IMR-90 (cell line): ENCODE results near the gene FGF5. TPM values are rescaled to one million over a fixed set of nuclear protein-coding genes. Genes with fewer than 3 reads are reported as not detected.

Experiments
- ATAC-seq: fragments of 200-7000 bp; cut with Tn5 transposase; 2 replicates; pipeline ENCODE4 v1.9.1; 2020; ENCODE audit warnings: low read depth, mild to moderate bottlenecking, moderate library complexity
- BruUV-seq: library from RNA; stranded (reverse); fragments of 400-500 nt; replicated peaks from 2 replicates; lab custom pipeline; 2021; lab: Mats Ljungman, UMichigan
- CTCF ChIA-PET: fragments of 300-600 bp; formaldehyde crosslinking; extraction: SDS; loops from one replicate; lab custom pipeline; 2021; ENCODE audit warnings: antibody characterized with exemption; lab: Yijun Ruan, JAX
- POLR2A ChIA-PET: fragments of 300-600 bp; sonication (Branson Sonifier 250); formaldehyde crosslinking; loops from one replicate; lab custom pipeline; 2022; ENCODE audit warnings: antibody characterized with exemption; ENCODE audit not compliant: unreplicated experiment; lab: Charles Lee
- DNase-seq: peaks from one replicate; pipeline ENCODE4 v3.0.0; 2013
- H2AFZ ChIP-seq: replicated peaks from 2 replicates; pipeline ENCODE3; 2013; ENCODE audit warnings: low read length, mild to moderate bottlenecking; ENCODE audit not compliant: poor library complexity
- H2AK5ac ChIP-seq: 2 replicates; pipeline ENCODE4 v1.6.1; 2013; ENCODE audit warnings: low read depth, low read length, inconsistent platforms
- H2AK9ac ChIP-seq: replicated peaks from 2 replicates; pipeline ENCODE3; 2013; ENCODE audit warnings: mild to moderate bottlenecking, low read depth, low read length, moderate library complexity; ENCODE audit not compliant: poor library complexity
- H2BK120ac ChIP-seq: 2 replicates; pipeline ENCODE4 v1.6.1; 2013; ENCODE audit warnings: low read depth, low read length, inconsistent platforms
- H2BK15ac ChIP-seq: 3 replicates; pipeline ENCODE4 v1.6.1; 2013; ENCODE audit warnings: low read depth, low read length, inconsistent platforms
- H2BK20ac ChIP-seq: 2 replicates; pipeline ENCODE4 v1.6.1; 2013; ENCODE audit warnings: low read depth, mild to moderate bottlenecking, inconsistent platforms, low read length, moderate library complexity
- H2BK5ac ChIP-seq: 2 replicates; pipeline ENCODE4 v1.6.1; 2013; ENCODE audit warnings: mild to moderate bottlenecking, low read depth, low read length, inconsistent platforms; ENCODE audit not compliant: poor library complexity, severe bottlenecking
- H3K14ac ChIP-seq: replicated peaks from 2 replicates; pipeline ENCODE4 v1.6.1; 2013; ENCODE audit warnings: low read depth, low read length, inconsistent platforms
- H3K18ac ChIP-seq: 2 replicates; pipeline ENCODE4 v1.6.1; 2013; ENCODE audit warnings: low read depth, low read length, control low read depth
- H3K23ac ChIP-seq: 2 replicates; pipeline ENCODE4 v1.6.1; 2013; ENCODE audit warnings: low read depth, low read length, inconsistent platforms
- H3K27ac ChIP-seq: 2 replicates; pipeline ENCODE4 v1.5.1; 2013; ENCODE audit warnings: mild to moderate bottlenecking, control low read depth, low read length; ENCODE audit not compliant: insufficient read depth
- H3K27me3 ChIP-seq: 2 replicates; pipeline ENCODE4 v1.6.1; 2013; ENCODE audit warnings: low read length; ENCODE audit not compliant: control insufficient read depth, insufficient read depth
- H3K36me3 ChIP-seq: 2 replicates; pipeline ENCODE4 v1.6.1; 2013; ENCODE audit warnings: low read length, mixed read lengths; ENCODE audit not compliant: control insufficient read depth, insufficient read depth
- H3K4ac ChIP-seq: 2 replicates; pipeline ENCODE4 v1.6.1; 2013; ENCODE audit warnings: low read depth, low read length, inconsistent platforms
- H3K4me1 ChIP-seq: 2 replicates; pipeline ENCODE4 v1.6.1; 2013; ENCODE audit warnings: low read length, mixed read lengths; ENCODE audit not compliant: control insufficient read depth, insufficient read depth
- H3K4me2 ChIP-seq: 2 replicates; pipeline ENCODE4 v1.6.1; 2013; ENCODE audit warnings: low read depth, mild to moderate bottlenecking, control low read depth, low read length, moderate library complexity
- H3K4me3 ChIP-seq: 2 replicates; pipeline ENCODE4 v1.5.1; 2013; ENCODE audit warnings: low read depth, mild to moderate bottlenecking, control low read depth, low read length, moderate library complexity; ENCODE audit not compliant: insufficient read depth
- H3K56ac ChIP-seq: 2 replicates; pipeline ENCODE4 v1.6.1; 2013; ENCODE audit warnings: low read length, inconsistent platforms; ENCODE audit not compliant: insufficient read depth; ENCODE audit errors: extremely low read depth
- H3K79me1 ChIP-seq, 2 experiments: 2 replicates each; pipeline ENCODE4 v1.6.1; 2013; ENCODE audit warnings: low read length in 2 of 2, inconsistent platforms in 1 of 2, low read depth in 1 of 2
- H3K9ac ChIP-seq: 2 replicates; pipeline ENCODE4 v1.6.1; 2013; ENCODE audit warnings: low read depth, low read length, control low read depth
- H3K9me1 ChIP-seq: 2 replicates; pipeline ENCODE4 v1.6.1; 2013; ENCODE audit warnings: low read length, inconsistent platforms; ENCODE audit not compliant: insufficient read depth
- H3K9me3 ChIP-seq: 2 replicates; pipeline ENCODE4 v1.6.1; 2013; ENCODE audit warnings: low read length; ENCODE audit not compliant: control insufficient read depth, insufficient read depth
- H4K20me1 ChIP-seq: 2 replicates; pipeline ENCODE4 v1.6.1; 2013; ENCODE audit warnings: low read length, inconsistent platforms; ENCODE audit not compliant: insufficient read depth
- H4K5ac ChIP-seq: 2 replicates; pipeline ENCODE4 v1.6.1; 2013; ENCODE audit warnings: mild to moderate bottlenecking, low read depth, low read length, control low read depth
- H4K8ac ChIP-seq, 2 experiments: 2 replicates each; pipeline ENCODE4 v1.6.1; 2013; ENCODE audit warnings: low read depth in 2 of 2, low read length in 2 of 2, control low read depth in 1 of 2, inconsistent platforms in 1 of 2
- H4K91ac ChIP-seq: 2 replicates; pipeline ENCODE4 v1.6.1; 2013; ENCODE audit warnings: low read depth, low read length, inconsistent platforms; ENCODE audit not compliant: insufficient read depth
- BHLHE40 ChIP-seq: fragments of 150-350 bp; IDR thresholded peaks from 2 replicates; pipeline ENCODE4 v1.6.1; 2016; ENCODE audit warnings: mild to moderate bottlenecking, low read depth, low read length
- CEBPB ChIP-seq: IDR thresholded peaks from 2 replicates; pipeline ENCODE4 v1.6.1; 2012; ENCODE audit warnings: low read depth, low read length, improper control_type of control experiment
- CHD1 ChIP-seq: IDR thresholded peaks from 2 replicates; pipeline ENCODE4 v1.6.1; 2012; ENCODE audit warnings: low read depth, low read length, improper control_type of control experiment
- FOS ChIP-seq: fragments of 150-350 bp; IDR thresholded peaks from 2 replicates; pipeline ENCODE4 v1.6.1; 2016; ENCODE audit warnings: low read depth, low read length
- MAFK ChIP-seq: IDR thresholded peaks from 2 replicates; pipeline ENCODE4 v1.6.1; 2012; ENCODE audit warnings: low read depth, low read length, improper control_type of control experiment
- MAZ ChIP-seq: IDR thresholded peaks from 2 replicates; pipeline ENCODE4 v1.6.1; 2012; ENCODE audit warnings: low read depth, mild to moderate bottlenecking, low read length, improper control_type of control experiment, moderate library complexity, borderline replicate concordance
- MXI1 ChIP-seq: IDR thresholded peaks from 2 replicates; pipeline ENCODE4 v1.6.1; 2012; ENCODE audit warnings: low read depth, mild to moderate bottlenecking, low read length, moderate library complexity, borderline replicate concordance
- NFE2L2 ChIP-seq: fragments of 150-350 bp; IDR thresholded peaks from 2 replicates; pipeline ENCODE4 v1.6.1; 2016; ENCODE audit warnings: low read depth, mild to moderate bottlenecking, low read length
- POLR2A ChIP-seq: IDR thresholded peaks from 2 replicates; pipeline ENCODE4 v1.6.1; 2012; ENCODE audit warnings: mild to moderate bottlenecking, low read depth, low read length
- RAD21 ChIP-seq: IDR thresholded peaks from 2 replicates; pipeline ENCODE4 v1.6.1; 2012; ENCODE audit warnings: low read length, improper control_type of control experiment
- RCOR1 ChIP-seq: IDR thresholded peaks from 2 replicates; pipeline ENCODE4 v1.6.1; 2012; ENCODE audit warnings: mild to moderate bottlenecking, low read length, improper control_type of control experiment; ENCODE audit not compliant: insufficient replicate concordance
- RFX5 ChIP-seq: IDR thresholded peaks from 2 replicates; pipeline ENCODE4 v1.8.0; 2012; ENCODE audit warnings: low read depth, mild to moderate bottlenecking, low read length, moderate library complexity
- SMC3 ChIP-seq: fragments of 150-350 bp; IDR thresholded peaks from 2 replicates; pipeline ENCODE4 v1.6.1; 2016; ENCODE audit warnings: low read depth, mild to moderate bottlenecking, antibody characterized with exemption, low read length, moderate library complexity
- WGBS, 2 experiments: methylation state at CpG; one replicate each; pipeline versions ENCODE4 v1.1.5 to v1.1.7; 2013; ENCODE audit warnings: missing lambda C conversion rate in 2 of 2; ENCODE audit not compliant: insufficient read length in 1 of 2; ENCODE audit errors: extremely low coverage in 2 of 2; 5-methylcytosine and 5-hydroxymethylcytosine counted together
- dilution Hi-C: fragments of 300-500 bp; cut with HindIII; formaldehyde crosslinking; loops from one replicate; pipeline ENCODE4 v1.14.3; 2018; ENCODE audit warnings: low sequenced_read_pairs; ENCODE audit not compliant: unreplicated experiment
- in situ Hi-C: fragments of 300-500 bp; cut with MboI; formaldehyde crosslinking; loops from 3 replicates; pipeline ENCODE4 v1.14.3; 2019; ENCODE audit warnings: low sequenced_read_pairs, inconsistent platforms, mixed read lengths
- intact Hi-C: fragments of 100-400 bp; cut with micrococcal nuclease; formaldehyde crosslinking; loops from 2 replicates; pipeline ENCODE4 v1.10.0; 2022
- polyA plus RNA-seq, 3 experiments: library from polyadenylated mRNA; depleted of rRNA; stranded (reverse); fragments of >200 nt; gene quantifications; 2 replicates each; pipeline ENCODE4 v1.2.3, GENCODE V29; 2012; ENCODE audit warnings: low replicate concordance in 1 of 3
- total RNA-seq: library from RNA; depleted of rRNA; stranded (reverse); fragments of >200 nt; gene quantifications from 2 replicates; pipeline ENCODE4 v1.2.3, GENCODE V29; 2012
- TF ChIP-seq, protein P1 (sequence below): fragments of 150-350 bp; IDR thresholded peaks from 2 replicates; pipeline ENCODE4 v1.6.1; 2017; ENCODE audit warnings: mild to moderate bottlenecking, antibody characterized with exemption, low read length, low read depth
- TF ChIP-seq, protein P2 (sequence below): conservative IDR thresholded peaks from 2 replicates; pipeline ENCODE4 v1.5.1; 2012; ENCODE audit warnings: mild to moderate bottlenecking, low read depth, low read length, improper control_type of control experiment
- TF ChIP-seq, protein P3 (sequence below): fragments of 150-350 bp; IDR thresholded peaks from 2 replicates; pipeline ENCODE4 v1.6.1; 2016; ENCODE audit warnings: low read depth, mild to moderate bottlenecking, low read length, moderate library complexity, borderline replicate concordance

The FGF5 gene
- total and polyA plus RNA-seq, 2 of the 4 experiments (the other 2 are of a cell fraction), result 18.6 to 42.1 TPM

DNA sequence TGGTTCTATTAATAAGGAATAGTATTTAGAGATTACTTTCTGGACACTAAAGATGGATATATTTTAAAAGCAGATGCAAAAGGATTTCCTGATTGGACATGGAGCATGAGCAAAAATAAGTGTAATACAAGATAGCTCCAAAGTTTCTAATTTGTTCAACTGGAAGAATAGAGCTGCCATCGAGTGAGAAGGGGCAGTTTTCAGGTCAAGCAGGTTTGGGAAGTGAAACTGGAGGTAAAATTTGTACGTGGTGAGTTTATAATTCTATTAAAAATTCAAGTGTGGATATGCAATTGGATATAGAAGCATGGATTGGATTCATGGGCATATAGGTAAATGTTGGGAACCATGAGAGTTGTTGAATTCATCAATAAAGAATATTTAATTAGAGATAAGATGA lies 37.3 kb upstream of the FGF5 start:
- dilution Hi-C loops (no loop called here), intact Hi-C loops (no loop called here), in situ Hi-C loops (loop anchor here (10.0 kb wide), 1 partner anchor 106 kb away; the partner anchor contains the start of gene CFAP299)
- H2AK9ac ChIP-seq, result no peak overlapping the region
- no peak overlapping the region for H3K18ac ChIP-seq
- no peak overlapping the region for H3K14ac ChIP-seq
- ATAC-seq (no peak), DNase-seq (no peak)
- H3K27ac ChIP-seq, result no peak overlapping the region
- H3K4ac ChIP-seq, result no peak overlapping the region
- H3K27me3 ChIP-seq, result no peaks in the 10 kb centered on the region
- no peak overlapping the region for H3K4me3 ChIP-seq
- 73% methylated on average over 2 of the region's 2 CpGs; no CpG with 5 or more reads in 1 of the 2 experiments for WGBS, 2 experiments
- H2AK5ac ChIP-seq, result no peak overlapping the region
- H2BK15ac ChIP-seq, result 0 out of 3 replicates have a peak overlapping the region, but pooled peaks have one; percentile 65
- H2BK120ac ChIP-seq, result no peak overlapping the region
- no peak for TF ChIP-seq POLR2A
- TF ChIP-seq MAZ, result no peak
- no peak for TF ChIP-seq MXI1
- no peak for TF ChIP-seq CEBPB
- TF ChIP-seq RFX5, result no peak
- TF ChIP-seq RCOR1, result no peak
- TF ChIP-seq, protein P1, sequence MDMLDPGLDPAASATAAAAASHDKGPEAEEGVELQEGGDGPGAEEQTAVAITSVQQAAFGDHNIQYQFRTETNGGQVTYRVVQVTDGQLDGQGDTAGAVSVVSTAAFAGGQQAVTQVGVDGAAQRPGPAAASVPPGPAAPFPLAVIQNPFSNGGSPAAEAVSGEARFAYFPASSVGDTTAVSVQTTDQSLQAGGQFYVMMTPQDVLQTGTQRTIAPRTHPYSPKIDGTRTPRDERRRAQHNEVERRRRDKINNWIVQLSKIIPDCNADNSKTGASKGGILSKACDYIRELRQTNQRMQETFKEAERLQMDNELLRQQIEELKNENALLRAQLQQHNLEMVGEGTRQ, result no peak
- TF ChIP-seq RAD21, result no peak
- TF ChIP-seq NFE2L2, result no peak
- no peak for TF ChIP-seq CHD1
- TF ChIP-seq FOS, result no peak
- TF ChIP-seq, protein P2, sequence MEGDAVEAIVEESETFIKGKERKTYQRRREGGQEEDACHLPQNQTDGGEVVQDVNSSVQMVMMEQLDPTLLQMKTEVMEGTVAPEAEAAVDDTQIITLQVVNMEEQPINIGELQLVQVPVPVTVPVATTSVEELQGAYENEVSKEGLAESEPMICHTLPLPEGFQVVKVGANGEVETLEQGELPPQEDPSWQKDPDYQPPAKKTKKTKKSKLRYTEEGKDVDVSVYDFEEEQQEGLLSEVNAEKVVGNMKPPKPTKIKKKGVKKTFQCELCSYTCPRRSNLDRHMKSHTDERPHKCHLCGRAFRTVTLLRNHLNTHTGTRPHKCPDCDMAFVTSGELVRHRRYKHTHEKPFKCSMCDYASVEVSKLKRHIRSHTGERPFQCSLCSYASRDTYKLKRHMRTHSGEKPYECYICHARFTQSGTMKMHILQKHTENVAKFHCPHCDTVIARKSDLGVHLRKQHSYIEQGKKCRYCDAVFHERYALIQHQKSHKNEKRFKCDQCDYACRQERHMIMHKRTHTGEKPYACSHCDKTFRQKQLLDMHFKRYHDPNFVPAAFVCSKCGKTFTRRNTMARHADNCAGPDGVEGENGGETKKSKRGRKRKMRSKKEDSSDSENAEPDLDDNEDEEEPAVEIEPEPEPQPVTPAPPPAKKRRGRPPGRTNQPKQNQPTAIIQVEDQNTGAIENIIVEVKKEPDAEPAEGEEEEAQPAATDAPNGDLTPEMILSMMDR, result no peak
- TF ChIP-seq, protein P3, sequence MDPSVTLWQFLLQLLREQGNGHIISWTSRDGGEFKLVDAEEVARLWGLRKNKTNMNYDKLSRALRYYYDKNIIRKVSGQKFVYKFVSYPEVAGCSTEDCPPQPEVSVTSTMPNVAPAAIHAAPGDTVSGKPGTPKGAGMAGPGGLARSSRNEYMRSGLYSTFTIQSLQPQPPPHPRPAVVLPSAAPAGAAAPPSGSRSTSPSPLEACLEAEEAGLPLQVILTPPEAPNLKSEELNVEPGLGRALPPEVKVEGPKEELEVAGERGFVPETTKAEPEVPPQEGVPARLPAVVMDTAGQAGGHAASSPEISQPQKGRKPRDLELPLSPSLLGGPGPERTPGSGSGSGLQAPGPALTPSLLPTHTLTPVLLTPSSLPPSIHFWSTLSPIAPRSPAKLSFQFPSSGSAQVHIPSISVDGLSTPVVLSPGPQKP, result no peak
- no peak for TF ChIP-seq BHLHE40
- TF ChIP-seq MAFK, result no peak
- TF ChIP-seq SMC3, result no peak
- no peaks in the 10 kb centered on the region for H3K36me3 ChIP-seq
- no peaks in the 10 kb centered on the region for H4K20me1 ChIP-seq
- H3K9me3 ChIP-seq, result no peaks in the 10 kb centered on the region
- H4K91ac ChIP-seq, result no peak overlapping the region
- no peak overlapping the region for H4K8ac ChIP-seq
- no peak overlapping the region for H2AFZ ChIP-seq
- H2BK5ac ChIP-seq, result no peak overlapping the region
- H3K4me1 ChIP-seq, result peaks cover 6% of the 10 kb centered on the region; the same call in 1 of the 2 replicates
- H3K4me2 ChIP-seq, result no peak overlapping the region
- no peak overlapping the region for H4K5ac ChIP-seq
- POLR2A ChIA-PET, result no interaction called here
- H3K56ac ChIP-seq, result no peak overlapping the region
- no peak overlapping the region for H3K9ac ChIP-seq
- CTCF ChIA-PET, result interaction anchor here (1.2 to 1.7 kb wide), 2 partner anchors 37 to 106 kb away, joined by 3 read pairs; partner anchors contain the start of gene CFAP299
- H3K79me1 ChIP-seq, result peaks cover 7 to 19% of the 10 kb centered on the region in 2 experiments; a peak in 3 of 4 replicates
- peak overlapping the region; percentile 89 for H2BK20ac ChIP-seq
- peaks cover 8% of the 10 kb centered on the region; the same call in 1 of the 2 replicates for H3K9me1 ChIP-seq
- no TSS peak for BruUV-seq
- H3K23ac ChIP-seq, result no peak overlapping the region
